HG03025 (cell line): Measurements from ENCODE around the gene ZBTB4.

Experiments
- ATAC-seq: cut with Tn5 transposase; IDR thresholded peaks from one replicate; pipeline ENCODE4 v1.9.1; 2021; ENCODE audit warnings: mild to moderate bottlenecking, moderate library complexity; ENCODE audit not compliant: unreplicated experiment, low FRiP score

Gene ZBTB4, protein sequence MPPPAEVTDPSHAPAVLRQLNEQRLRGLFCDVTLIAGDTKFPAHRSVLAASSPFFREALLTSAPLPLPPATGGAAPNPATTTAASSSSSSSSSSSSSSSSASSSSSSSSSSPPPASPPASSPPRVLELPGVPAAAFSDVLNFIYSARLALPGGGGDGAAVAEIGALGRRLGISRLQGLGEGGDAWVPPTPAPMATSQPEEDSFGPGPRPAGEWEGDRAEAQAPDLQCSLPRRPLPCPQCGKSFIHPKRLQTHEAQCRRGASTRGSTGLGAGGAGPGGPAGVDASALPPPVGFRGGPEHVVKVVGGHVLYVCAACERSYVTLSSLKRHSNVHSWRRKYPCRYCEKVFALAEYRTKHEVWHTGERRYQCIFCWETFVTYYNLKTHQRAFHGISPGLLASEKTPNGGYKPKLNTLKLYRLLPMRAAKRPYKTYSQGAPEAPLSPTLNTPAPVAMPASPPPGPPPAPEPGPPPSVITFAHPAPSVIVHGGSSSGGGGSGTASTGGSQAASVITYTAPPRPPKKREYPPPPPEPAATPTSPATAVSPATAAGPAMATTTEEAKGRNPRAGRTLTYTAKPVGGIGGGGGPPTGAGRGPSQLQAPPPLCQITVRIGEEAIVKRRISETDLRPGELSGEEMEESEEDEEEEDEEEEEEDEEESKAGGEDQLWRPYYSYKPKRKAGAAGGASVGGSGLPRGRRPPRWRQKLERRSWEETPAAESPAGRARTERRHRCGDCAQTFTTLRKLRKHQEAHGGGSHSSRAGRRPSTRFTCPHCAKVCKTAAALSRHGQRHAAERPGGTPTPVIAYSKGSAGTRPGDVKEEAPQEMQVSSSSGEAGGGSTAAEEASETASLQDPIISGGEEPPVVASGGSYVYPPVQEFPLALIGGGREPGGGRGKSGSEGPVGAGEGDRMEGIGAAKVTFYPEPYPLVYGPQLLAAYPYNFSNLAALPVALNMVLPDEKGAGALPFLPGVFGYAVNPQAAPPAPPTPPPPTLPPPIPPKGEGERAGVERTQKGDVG

DNA sequence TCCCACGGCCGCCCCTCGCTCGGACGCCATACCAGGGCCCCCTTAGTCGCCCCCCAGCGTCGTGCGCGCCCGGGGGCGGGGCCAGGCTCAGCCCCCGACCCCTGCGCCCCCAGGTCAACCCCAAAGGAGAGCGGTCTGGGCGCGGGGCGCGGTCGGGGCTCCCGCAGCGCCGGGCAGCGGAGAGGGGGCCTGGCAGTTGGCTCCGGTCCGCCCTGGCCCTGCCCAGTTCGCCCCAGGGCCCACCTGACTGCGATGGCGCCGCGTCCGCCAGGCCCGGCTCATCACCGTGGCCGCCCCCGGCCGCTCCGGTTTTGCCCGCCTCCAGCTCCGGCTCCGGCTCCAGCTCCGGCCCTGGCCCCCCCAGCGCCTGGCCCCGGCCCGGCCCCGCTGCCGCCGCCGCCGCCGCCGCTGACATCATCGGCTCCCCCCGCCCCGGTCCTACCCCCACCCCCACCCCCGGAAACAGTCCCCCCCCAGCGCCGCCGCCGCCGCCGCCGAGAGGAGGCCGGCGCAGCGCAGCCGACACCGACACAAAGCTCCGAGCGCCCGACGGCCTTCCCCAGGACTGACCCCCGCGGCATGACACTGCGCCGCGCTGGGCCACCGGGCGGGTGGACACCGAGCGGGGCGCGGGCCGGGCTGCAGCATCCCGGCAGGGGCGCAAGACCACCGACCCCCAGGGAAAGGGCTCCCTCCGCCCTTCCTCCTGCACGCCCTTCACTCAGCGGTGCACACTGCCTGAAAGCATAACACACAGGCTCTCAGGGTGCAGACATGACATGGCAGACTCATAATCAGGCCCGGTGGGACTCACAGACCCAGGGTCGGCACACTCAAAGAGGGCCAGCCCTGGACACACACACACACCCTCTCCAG is at the start of gene ZBTB4:
ZBTB4 (minus strand) TSS at position 419 of the 876 bp plus-strand sequence. CDS start 12,830 bp downstream, outside the sequence.
- ATAC-seq = no peak

DNA sequence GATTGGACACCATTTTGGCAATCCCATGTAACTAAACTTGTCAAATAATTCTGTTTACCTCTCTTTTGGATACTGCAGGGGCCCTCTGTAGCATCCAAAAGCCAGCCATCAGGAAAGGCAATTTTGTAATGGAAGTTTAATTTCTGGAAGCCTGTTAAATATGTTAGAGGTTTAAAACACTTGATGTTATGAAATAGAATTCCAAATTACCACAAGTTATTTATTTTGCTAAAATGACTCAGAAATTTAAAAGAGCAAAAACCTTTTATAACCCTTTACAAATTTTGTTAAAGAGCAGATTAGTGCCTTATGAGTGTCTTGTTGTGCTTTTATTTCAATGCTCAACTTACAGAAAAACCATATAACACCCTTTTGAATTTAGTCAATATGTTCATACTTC is 49.4 kb upstream of the ZBTB4 start:
- no peak for ATAC-seq

DNA sequence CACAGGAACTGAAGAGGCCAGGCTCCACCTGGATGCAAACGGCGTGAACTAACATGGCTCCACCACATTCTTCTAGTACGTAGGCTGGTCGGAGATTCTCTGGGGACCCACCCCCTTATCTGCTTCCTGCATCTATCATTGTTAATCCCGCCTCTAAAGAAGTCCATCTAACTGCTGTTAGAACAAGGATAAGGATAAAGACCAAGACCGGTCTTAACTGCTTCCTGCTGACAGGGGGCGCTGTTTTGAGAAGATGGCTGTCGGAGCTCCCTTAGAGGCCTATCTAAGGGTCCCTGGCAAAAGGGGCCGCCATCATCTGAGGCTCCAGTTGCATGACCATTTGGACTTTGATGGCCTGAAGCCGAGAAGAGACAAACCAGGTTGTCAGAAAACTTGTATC is 43.6 kb upstream of the ZBTB4 start:
- no peak for ATAC-seq

DNA sequence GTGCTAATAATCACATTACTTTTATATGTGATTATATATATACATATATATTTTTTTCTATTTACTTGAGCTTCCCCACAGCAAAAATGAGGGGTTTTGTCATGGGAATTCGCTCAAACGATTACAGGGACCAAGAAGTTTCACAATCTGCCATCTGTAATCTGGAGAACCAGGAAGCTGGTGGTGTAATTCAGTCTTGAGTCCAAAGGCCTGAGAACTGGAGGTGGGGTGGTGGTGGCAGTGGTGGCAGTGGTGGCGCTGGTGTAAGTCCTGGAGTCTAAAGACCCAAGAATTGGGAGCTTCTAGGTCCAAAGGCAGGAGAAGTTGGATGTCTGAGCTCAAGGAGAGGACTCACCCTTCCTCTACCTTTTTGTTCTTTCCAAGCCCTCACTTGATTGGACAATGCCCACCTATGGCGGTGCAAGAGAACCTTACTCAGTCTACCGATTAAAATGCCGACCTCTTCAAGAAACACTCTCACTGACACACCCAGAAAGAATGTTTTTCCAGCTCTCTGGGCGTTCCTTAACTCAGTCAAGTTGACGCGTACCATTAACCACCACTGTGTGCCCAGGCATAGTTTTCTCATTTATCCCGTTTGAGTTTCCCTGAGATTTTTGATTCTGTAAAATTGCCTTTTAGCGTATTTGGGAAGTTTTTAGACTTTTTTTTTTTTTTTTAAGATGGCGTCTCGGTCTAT is 36.6 kb upstream of the ZBTB4 start:
- no peak for ATAC-seq

DNA sequence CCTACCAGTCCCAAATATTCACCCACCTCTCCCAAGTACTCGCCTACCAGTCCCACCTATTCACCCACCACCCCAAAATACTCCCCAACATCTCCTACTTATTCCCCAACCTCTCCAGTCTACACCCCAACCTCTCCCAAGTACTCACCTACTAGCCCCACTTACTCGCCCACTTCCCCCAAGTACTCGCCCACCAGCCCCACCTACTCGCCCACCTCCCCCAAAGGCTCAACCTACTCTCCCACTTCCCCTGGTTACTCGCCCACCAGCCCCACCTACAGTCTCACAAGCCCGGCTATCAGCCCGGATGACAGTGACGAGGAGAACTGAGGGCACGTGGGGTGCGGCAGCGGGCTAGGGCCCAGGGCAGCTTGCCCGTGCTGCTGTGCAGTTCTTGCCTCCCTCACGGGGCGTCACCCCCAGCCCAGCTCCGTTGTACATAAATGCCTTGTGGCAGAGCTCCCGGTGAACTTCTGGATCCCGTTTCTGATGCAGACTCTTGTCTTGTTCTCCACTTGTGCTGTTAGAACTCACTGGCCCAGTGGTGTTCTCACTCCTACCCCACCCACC is 34.5 kb upstream of the ZBTB4 start:
- ATAC-seq = no peak

DNA sequence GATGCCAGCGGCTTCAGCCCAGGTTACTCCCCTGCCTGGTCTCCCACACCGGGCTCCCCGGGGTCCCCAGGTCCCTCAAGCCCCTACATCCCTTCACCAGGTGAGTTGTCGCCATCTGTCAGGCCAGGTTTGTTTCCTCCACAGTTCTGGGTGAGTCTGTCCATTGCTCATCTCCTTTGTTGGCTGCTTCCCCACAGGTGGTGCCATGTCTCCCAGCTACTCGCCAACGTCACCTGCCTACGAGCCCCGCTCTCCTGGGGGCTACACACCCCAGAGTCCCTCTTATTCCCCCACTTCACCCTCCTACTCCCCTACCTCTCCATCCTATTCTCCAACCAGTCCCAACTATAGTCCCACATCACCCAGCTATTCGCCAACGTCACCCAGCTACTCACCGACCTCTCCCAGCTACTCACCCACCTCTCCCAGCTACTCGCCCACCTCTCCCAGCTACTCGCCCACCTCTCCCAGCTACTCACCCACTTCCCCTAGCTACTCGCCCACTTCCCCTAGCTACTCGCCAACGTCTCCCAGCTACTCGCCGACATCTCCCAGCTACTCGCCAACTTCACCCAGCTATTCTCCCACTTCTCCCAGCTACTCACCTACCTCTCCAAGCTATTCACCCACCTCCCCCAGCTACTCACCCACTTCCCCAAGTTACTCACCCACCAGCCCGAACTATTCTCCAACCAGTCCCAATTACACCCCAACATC is 33.6 kb upstream of the ZBTB4 start:
- no peak for ATAC-seq

DNA sequence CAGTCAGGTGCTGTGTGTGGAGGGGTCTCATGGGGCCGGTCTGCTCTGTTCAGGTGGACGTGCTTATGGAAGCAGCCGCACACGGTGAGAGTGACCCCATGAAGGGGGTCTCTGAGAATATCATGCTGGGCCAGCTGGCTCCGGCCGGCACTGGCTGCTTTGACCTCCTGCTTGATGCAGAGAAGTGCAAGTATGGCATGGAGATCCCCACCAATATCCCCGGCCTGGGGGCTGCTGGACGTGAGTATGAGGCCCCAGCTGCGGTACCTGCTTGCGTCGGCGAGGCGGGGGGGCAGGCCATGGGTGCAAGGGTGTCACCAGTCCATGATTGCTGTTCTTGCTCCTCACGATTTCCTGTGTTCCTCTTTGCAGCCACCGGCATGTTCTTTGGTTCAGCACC is 32.7 kb upstream of the ZBTB4 start:
- no peak for ATAC-seq

DNA sequence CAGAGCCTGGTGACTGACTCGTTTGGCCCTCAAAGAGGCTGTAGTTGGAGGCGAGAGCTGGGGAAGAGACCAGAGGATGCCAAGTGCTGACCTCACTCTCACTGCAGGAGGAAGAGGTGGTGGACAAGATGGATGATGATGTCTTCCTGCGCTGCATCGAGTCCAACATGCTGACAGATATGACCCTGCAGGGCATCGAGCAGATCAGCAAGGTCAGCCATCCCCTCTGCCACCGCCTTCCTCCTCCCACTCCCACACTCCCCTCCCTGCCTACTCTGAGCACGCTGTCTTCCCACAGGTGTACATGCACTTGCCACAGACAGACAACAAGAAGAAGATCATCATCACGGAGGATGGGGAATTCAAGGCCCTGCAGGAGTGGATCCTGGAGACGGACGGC is 31.7 kb upstream of the ZBTB4 start:
- no peak for ATAC-seq

DNA sequence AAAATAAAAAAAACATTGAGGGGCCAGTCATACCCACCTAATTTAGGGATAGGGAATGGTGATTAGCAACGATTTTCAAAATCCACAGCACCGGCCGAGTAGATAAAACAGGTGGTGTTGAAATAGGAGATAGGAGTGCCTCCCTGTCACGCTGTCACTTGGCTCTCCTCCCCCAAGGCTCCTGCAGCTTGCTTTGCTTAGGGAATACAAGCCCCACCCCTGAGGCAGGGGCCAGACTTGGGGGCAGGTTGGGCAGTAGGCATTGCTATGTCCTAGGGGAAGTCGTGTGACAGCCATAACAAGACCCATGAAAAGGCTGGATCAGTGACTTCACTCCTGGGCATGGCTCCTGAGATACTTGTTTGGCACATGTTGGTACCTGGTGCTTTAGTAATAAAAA is 30.5 kb upstream of the ZBTB4 start:
- no peak for ATAC-seq

DNA sequence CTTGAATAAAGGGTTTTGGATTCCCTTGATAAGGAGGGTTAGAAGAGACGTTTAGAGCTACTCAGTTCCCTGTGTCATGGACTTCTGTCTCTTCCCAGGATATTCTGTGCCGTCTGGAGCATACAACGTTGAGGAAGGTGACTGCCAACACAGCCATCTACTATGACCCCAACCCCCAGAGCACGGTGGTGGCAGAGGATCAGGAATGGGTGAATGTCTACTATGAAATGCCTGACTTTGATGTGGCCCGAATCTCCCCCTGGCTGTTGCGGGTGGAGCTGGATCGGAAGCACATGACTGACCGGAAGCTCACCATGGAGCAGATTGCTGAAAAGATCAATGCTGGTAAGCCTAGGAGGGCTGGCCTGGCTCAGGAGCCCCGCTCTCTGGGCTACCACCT is 29.4 kb upstream of the ZBTB4 start:
- no peak for ATAC-seq

DNA sequence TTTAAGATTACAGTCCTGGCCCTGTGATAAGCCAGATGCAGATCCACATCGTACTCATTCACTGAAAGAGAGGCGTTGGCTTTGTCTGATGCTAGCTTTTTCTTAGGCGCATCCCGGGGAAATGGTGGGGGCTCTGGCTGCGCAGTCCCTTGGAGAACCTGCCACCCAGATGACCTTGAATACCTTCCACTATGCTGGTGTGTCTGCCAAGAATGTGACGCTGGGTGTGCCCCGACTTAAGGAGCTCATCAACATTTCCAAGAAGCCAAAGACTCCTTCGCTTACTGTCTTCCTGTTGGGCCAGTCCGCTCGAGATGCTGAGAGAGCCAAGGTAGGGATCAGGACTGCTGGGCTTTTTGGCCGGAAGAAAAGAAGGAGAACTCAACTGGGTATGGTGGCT is 28.7 kb upstream of the ZBTB4 start:
- no peak for ATAC-seq

DNA sequence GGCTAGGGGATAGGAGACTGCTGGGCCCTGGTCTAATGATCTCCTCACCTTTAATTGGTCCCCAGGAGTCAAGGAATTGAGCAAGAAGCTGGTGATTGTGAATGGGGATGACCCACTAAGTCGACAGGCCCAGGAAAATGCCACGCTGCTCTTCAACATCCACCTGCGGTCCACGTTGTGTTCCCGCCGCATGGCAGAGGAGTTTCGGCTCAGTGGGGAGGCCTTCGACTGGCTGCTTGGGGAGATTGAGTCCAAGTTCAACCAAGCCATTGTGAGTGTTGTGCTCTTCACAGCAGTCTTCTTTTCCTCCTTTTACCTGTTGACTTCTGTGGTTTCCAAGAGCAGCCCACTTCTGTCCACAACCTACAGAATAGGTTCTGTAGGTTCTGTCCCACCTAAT is 24.1 kb upstream of the ZBTB4 start:
- ATAC-seq = no peak

DNA sequence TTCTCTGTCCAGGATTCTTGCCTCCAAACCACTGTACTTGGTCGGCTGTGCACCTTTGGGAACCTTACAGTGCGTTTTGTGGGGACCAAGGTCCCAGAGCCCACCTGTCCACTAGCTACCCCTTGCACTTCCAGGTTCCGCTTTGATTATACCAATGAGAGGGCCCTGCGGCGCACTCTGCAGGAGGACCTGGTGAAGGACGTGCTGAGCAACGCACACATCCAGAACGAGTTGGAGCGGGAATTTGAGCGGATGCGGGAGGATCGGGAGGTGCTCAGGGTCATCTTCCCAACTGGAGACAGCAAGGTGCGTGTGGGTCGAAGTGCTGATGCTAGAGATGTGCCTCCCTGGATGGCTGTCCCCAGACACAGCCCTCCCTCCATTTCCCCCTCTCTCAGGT is 23.6 kb upstream of the ZBTB4 start:
- no peak for ATAC-seq

DNA sequence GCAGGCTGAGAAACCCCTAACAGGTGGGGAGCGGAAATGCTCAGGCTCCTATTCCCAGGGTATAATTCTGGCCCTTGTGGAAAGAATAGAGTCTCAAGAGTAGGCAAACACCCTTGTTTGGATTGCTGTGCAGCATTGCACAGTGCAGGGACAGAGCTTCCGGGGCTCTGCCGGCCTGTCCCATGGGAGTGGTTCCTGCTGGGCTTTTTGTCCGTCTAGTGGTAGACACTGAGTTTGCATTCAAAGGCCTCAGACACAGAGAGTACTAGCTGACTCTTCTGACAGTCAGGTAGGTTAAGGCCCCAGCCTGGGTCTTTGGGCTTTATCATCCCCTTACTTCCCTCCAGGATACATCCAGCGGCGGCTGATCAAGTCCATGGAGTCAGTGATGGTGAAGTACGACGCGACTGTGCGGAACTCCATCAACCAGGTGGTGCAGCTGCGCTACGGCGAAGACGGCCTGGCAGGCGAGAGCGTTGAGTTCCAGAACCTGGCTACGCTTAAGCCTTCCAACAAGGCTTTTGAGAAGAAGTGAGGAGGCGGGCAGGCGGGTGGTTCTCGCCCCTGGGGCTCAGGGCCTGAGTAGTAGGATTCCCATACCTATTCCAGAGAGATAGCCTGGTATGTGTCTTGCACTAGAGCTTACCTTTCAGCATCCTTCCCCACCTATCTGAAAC is 22.9 kb upstream of the ZBTB4 start:
- no peak for ATAC-seq

DNA sequence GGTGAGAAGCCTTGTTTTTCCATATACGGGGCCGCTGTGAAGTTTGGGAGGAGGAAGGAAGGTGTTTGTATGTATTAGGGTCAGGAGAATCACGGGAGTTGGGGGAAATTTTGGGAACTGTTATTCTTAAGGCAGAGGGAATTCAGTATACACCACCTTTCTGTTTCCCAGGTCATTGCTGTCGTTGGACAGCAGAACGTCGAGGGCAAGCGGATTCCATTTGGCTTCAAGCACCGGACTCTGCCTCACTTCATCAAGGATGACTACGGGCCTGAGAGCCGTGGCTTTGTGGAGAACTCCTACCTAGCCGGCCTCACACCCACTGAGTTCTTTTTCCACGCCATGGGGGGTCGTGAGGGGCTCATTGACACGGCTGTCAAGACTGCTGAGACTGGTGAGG is 22.3 kb upstream of the ZBTB4 start:
- no peak for ATAC-seq

DNA sequence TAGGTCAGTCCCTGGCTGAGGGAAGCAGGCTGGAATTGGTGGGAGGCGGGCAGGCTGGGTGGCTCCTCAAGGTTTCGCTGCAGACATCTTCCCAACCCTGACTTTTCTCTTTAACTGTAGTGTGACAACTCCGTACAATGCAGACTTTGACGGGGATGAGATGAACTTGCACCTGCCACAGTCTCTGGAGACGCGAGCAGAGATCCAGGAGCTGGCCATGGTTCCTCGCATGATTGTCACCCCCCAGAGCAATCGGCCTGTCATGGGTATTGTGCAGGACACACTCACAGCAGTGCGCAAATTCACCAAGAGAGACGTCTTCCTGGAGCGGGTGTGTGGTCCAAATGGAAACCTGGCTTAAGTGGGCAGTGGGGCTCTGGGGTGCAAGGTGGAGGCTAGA is 19.7 kb upstream of the ZBTB4 start:
- ATAC-seq = no peak

DNA sequence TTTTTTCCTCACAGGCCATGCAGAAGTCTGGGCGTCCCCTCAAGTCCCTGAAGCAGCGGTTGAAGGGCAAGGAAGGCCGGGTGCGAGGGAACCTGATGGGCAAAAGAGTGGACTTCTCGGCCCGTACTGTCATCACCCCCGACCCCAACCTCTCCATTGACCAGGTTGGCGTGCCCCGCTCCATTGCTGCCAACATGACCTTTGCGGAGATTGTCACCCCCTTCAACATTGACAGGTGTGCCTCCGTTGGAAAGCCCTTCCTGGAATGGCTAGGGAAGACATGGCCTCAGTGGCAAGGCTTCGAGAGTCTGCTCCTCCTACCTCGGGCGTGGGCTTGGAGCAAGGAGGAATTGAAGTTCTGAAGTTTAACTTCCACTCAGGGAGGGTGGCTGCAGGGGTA is 18.2 kb upstream of the ZBTB4 start:
- no peak for ATAC-seq

DNA sequence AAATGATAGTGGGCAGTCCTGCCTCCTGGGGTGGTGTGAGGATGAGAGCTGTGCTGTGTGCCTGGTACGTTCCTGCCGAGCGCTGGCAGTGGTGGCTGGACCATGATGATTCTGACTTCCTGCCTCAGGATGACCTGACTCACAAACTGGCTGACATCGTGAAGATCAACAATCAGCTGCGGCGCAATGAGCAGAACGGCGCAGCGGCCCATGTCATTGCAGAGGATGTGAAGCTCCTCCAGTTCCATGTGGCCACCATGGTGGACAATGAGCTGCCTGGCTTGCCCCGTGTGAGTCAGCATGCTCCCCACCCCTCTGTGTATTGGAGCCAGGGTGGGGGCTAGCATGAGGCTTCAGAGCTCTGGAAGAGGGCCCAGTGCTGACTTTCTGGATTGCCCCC is 17.8 kb upstream of the ZBTB4 start:
- ATAC-seq = no peak
